GM08714 (cell line): ENCODE data around the gene DCTN2.
"Not testable (repeated sequence)": the region's sequence is repeated elsewhere in the genome, so short reads cannot be mapped to it uniquely, and the experiment has no call there.

Experiments
- H3K4me3 ChIP-seq: fragments of 200-500 bp; sonication (Bioruptor generic); 2 replicates; pipeline ENCODE4 v1.5.1; 2014; ENCODE audit warnings: mild to moderate bottlenecking, low read length, inconsistent platforms
- ZNF274 ChIP-seq: IDR thresholded peaks from 2 replicates; pipeline ENCODE4 v1.6.1; 2012; ENCODE audit warnings: mild to moderate bottlenecking, low read depth, low read length

Gene DCTN2

GRCh38 chr12:57582440-57582839, 35.4 kb upstream of the DCTN2 start:
- no peak for TF ChIP-seq ZNF274
- H3K4me3 ChIP-seq: no peak overlapping the region

- no peak overlapping the region for H3K4me3 ChIP-seq
- no peak for TF ChIP-seq ZNF274
These were observed 34.8 kb upstream of the DCTN2 start for GRCh38 chr12:57581802-57582201.

- no peak for TF ChIP-seq ZNF274
- H3K4me3 ChIP-seq: no peak overlapping the region
These were observed 33.4 kb upstream of the DCTN2 start for GRCh38 chr12:57580466-57580795.

DNA sequence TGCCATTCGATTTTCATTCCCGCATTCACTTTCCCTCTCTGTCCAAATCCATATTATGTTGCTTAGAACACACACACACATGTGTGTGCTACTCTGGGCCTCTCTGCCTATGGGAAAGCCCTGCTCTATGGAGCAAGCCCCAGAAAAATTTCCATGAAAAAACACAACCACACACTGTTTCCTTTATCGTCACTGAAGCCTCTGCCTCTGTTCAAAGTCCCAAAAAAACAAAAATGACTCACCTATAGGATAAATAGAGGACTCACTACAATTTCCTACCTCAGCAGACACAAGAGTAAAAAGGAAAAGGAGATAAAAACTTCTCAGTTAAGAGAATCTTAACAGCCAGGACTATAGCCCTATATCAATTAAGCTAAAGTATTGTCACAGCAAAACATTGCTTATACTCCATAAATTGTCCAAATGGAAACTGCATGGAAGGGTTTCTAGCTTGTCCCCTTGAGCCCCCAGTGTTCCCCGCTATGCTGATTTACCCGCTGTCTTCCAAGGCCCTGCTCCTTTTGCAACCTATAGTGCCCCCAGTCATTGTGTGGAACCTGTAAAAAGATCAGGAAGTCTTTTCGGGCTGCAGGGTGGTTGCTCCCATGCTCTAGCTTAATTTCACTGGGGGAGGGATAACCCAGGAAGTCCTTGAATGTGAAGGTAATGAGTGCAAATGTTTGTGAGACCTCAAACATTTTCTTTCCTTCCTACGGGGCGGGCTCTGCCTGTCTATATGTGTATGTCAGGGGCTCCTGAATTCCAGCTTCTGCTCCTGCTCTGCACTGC, 32.9 kb upstream of the DCTN2 start:
- H3K4me3 ChIP-seq: no peak overlapping the region
- no peak for TF ChIP-seq ZNF274

DNA sequence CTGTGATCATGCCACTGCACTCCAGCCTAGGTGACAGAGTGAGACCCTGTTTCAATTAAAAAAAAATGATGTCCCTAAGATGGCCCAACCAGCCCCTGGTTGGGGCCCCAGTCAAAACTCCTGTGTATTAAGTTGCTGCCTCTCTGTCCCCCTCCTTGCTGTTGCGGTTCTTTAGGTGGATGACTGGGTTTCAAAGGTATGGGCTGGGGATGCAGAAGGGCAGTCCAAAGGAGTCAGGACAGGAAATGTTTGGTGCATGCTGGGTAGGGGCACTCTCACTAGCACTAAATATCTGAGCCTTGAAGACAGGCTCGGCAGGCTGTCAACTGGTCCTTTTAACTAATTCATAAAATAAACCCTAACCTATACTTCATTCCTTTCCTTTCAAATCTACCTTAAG, 32.0 kb upstream of the DCTN2 start:
- TF ChIP-seq ZNF274: no peak
- H3K4me3 ChIP-seq: no peak overlapping the region

- TF ChIP-seq ZNF274: no peak
- H3K4me3 ChIP-seq: no peak overlapping the region
These were observed 31.2 kb upstream of the DCTN2 start for GRCh38 chr12:57577981-57578758.

GRCh38 chr12:57576613-57577160, 29.7 kb upstream of the DCTN2 start:
- no peak overlapping the region for H3K4me3 ChIP-seq
- no peak for TF ChIP-seq ZNF274

GRCh38 chr12:57575771-57576612, 29.0 kb upstream of the DCTN2 start:
- no peak overlapping the region for H3K4me3 ChIP-seq
- TF ChIP-seq ZNF274: no peak

GRCh38 chr12:57574795-57575194, 27.8 kb upstream of the DCTN2 start:
- no peak for TF ChIP-seq ZNF274
- H3K4me3 ChIP-seq: no peak overlapping the region

GRCh38 chr12:57571926-57572762, 25.2 kb upstream of the DCTN2 start:
- no peak for TF ChIP-seq ZNF274

GRCh38 chr12:57570438-57570837, 23.4 kb upstream of the DCTN2 start:
- H3K4me3 ChIP-seq: not testable (repeated sequence)

More at GRCh38 chr12:57571926-57572762, 25.2 kb upstream of the DCTN2 start:
- H3K4me3 ChIP-seq: no peak overlapping the region

DNA sequence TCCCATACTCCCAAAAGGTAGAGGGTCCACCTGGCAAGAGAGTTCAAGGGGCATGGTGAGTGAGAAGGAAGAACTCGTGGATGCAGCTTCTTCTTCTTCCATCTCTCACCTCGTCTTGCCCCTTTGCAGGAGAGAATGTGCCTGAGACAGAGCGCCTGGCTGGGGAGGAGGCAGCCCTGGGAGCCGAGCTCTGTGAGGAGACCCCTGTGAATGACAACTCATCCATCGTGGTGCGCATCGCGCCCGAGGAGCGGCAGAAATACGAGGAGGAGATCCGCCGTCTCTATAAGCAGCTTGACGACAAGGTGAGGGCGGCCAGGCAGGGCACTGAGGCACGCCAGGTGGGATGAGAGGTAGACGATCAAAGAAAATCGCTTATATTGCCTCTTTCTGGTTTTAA, 22.9 kb upstream of the DCTN2 start:
- H3K4me3 ChIP-seq: no peak overlapping the region
- no peak for TF ChIP-seq ZNF274

GRCh38 chr12:57568838-57569237, 21.8 kb upstream of the DCTN2 start:
- H3K4me3 ChIP-seq: no peak overlapping the region
- TF ChIP-seq ZNF274: no peak

GRCh38 chr12:57564178-57564740, 17.3 kb upstream of the DCTN2 start:
- no peak overlapping the region for H3K4me3 ChIP-seq
- TF ChIP-seq ZNF274: no peak
